Muscle layer of duodenum (tissue), 2 donors: ENCODE data around the gene TOR1AIP2.

Source experiments
- H3K27ac ChIP-seq: one replicate; pipeline ENCODE4 v1.7.0; 2013; ENCODE audit warnings: mild to moderate bottlenecking, low read length
- H3K27me3 ChIP-seq: one replicate; pipeline ENCODE4 v1.7.0; 2013; ENCODE audit warnings: low read depth, mild to moderate bottlenecking, control low read depth, low read length
- H3K36me3 ChIP-seq, 2 donors: one replicate each; pipeline ENCODE4 v1.7.0; 2013; ENCODE audit warnings: low read length in 2 of 2, control low read depth in 1 of 2, mild to moderate bottlenecking in 1 of 2; ENCODE audit not compliant: insufficient read depth in 2 of 2, control insufficient read depth in 1 of 2
- H3K4me1 ChIP-seq, 2 donors: one replicate each; pipeline ENCODE4 v1.7.0; 2013; ENCODE audit warnings: low read length in 2 of 2, mild to moderate bottlenecking in 2 of 2, control low read depth in 1 of 2, moderate library complexity in 1 of 2; ENCODE audit not compliant: insufficient read depth in 2 of 2, control insufficient read depth in 1 of 2
- H3K4me3 ChIP-seq, 2 donors: one replicate each; pipeline ENCODE4 v1.7.0; 2013; ENCODE audit warnings: low read length in 2 of 2, low read depth in 1 of 2, mild to moderate bottlenecking in 1 of 2
- H3K9me3 ChIP-seq, 2 donors: one replicate each; pipeline ENCODE4 v1.7.0; 2013; ENCODE audit warnings: low read length in 2 of 2, control low read depth in 1 of 2, mild to moderate bottlenecking in 1 of 2; ENCODE audit not compliant: control insufficient read depth in 1 of 2
- donor health status: healthy.

Gene TOR1AIP2

GRCh38 chr1:179822065-179822464 is 55.5 kb downstream of the TOR1AIP2 start:
- peaks cover 0 to 9% of the 10 kb centered on the region in 2 donors for H3K4me1 ChIP-seq
- H3K4me3 ChIP-seq, result no peak overlapping the region

DNA sequence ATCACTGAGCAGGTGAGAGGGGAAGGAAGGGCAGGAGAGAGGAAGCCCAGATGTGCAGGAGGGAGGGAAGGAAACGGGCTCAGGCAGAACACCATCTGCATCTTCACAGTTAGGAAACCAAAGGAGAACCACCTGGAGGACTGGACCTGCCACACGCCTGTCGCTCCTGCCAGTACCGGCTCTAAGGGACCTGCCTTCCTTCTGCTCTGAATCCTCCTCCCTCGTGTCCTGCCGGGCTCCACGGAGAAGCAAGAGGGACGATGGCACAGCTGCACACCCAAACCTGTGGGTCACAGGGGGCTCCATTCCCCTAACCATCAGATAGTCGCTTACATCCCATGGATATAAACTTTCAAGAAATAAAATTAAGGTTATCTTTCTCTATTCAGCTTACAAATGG is 56.1 kb downstream of the TOR1AIP2 start:
- Histone ChIP-seq H3K27ac (no peak overlapping the region), H3K36me3 (no peaks in the 10 kb centered on the region), H3K4me1 (peaks cover 0 to 11% of the 10 kb centered on the region in 2 donors), H3K4me3 (no peak overlapping the region), H3K27me3 (no peaks in the 10 kb centered on the region), H3K9me3 (no peaks in the 10 kb centered on the region)

More at GRCh38 chr1:179822065-179822464, 55.5 kb downstream of the TOR1AIP2 start:
- H3K36me3 ChIP-seq, result no peaks in the 10 kb centered on the region
- no peak overlapping the region for H3K27ac ChIP-seq
- no peaks in the 10 kb centered on the region for H3K9me3 ChIP-seq
- H3K27me3 ChIP-seq, result no peaks in the 10 kb centered on the region

DNA sequence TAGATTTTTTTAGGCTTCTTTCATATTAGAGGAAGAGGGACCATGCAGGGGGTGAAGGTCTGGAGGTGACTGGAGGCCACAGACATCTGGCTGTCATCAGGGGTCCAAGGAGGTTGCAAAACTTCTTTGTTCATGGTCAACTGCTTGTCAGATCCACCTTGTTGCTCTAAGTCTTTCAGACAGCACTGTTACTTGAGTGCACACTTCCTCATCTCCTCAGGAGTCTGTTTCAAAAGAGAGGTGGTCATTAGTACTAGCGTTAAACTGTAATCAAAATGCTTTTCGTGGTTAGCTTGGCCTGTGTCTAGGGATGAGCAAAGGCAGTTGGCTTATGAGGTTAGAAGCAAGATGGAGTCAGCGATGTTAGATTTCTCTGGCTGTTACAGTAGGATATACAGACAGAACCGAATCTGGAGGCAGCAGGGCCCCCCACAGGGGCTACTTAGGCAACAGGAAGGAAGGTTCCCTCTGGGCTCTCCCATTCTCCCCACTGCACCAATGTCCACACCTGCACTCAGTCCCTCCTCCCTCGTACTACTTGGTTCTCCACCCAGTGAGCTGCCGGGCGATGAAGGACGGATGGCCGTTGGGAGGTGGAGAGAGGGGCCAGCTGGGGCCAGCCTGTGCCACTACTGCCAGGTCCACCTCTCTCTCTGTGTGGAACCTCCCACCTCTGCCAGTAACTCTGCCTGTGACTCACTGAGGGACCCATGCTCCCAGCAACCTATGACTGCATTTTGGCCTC is 57.2 kb downstream of the TOR1AIP2 start:
- H3K4me1 ChIP-seq, result peaks cover 7 to 19% of the 10 kb centered on the region in 2 donors
- no peaks in the 10 kb centered on the region for H3K9me3 ChIP-seq
- no peak overlapping the region for H3K4me3 ChIP-seq
- H3K36me3 ChIP-seq, result no peaks in the 10 kb centered on the region
- H3K27ac ChIP-seq, result no peak overlapping the region
- H3K27me3 ChIP-seq, result no peaks in the 10 kb centered on the region

GRCh38 chr1:179818743-179819173 is 58.8 kb downstream of the TOR1AIP2 start:
- H3K27ac ChIP-seq, result no peak overlapping the region
- no peak overlapping the region for H3K4me3 ChIP-seq
- H3K9me3 ChIP-seq, result no peaks in the 10 kb centered on the region
- H3K27me3 ChIP-seq, result no peaks in the 10 kb centered on the region
- peaks cover 13 to 32% of the 10 kb centered on the region in 2 donors for H3K4me1 ChIP-seq
- H3K36me3 ChIP-seq, result no peaks in the 10 kb centered on the region

DNA sequence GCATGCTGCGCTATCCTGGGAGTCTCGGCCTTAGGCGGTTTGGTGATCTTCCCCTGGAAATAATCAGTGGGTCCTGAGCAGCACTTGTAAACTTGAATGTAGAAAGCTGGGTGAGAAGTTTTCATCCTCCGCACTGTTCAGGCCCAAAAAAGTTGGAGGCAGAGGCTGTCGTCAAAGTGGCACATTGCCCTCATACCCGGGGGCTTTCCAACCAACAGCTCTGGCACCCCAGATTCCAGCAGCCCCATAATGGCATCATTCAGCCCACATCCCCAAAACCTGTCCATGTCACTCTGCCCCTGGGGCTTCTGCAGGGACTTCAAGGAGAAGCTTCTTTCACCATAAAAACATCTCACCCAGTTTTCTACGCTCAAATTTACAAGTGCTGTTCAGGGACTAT is 59.3 kb downstream of the TOR1AIP2 start:
- Histone ChIP-seq H3K4me1 (peaks cover 13 to 32% of the 10 kb centered on the region in 2 donors), H3K9me3 (no peaks in the 10 kb centered on the region), H3K27me3 (no peaks in the 10 kb centered on the region), H3K36me3 (no peaks in the 10 kb centered on the region), H3K4me3 (no peak overlapping the region), H3K27ac (no peak overlapping the region)

DNA sequence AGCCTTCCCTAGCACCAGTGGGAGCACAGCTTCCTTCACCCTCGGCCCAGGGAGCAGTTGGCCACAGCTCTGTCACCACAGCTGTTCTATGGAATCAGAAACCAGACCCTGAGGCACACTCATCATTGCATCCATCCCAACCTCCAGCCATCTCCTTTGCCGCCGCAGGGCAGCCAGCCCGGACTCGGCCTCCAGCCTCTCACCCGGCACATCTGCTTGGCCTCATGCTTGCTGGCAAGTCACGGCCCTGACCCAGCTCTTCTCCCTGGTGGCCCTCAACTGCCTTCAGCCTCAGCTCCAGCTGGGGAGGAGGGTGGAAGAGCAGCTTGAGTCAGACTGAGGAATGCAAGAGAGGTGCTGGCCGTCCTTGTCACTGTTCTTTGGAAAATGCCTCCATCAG is 59.8 kb downstream of the TOR1AIP2 start:
- Histone ChIP-seq H3K27ac (no peak overlapping the region), H3K9me3 (no peaks in the 10 kb centered on the region), H3K27me3 (no peaks in the 10 kb centered on the region), H3K4me1 (peaks cover 13 to 32% of the 10 kb centered on the region in 2 donors), H3K4me3 (no peak overlapping the region), H3K36me3 (no peaks in the 10 kb centered on the region)

DNA sequence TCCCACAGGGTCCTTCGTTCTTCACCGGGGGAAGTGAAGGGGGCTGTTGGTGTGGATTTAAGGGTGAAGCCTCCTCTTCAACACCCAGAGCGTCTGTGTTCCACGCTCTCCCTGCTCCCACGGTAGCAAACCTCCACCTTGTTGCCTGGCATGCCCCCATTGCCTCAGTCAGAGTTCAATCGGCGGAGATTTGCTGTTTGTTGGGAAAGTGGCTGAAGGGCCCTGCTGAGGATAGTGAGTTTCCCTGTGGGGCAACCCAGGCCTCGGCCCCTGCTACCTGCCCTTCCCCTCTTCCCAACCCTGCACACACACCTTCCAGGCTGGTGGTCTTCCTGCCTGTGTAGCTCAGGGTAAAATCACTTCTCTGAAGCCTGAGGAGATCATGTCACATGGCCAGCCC is 60.5 kb downstream of the TOR1AIP2 start:
- Histone ChIP-seq H3K36me3 (no peaks in the 10 kb centered on the region), H3K27me3 (no peaks in the 10 kb centered on the region), H3K4me3 (no peak overlapping the region), H3K9me3 (no peaks in the 10 kb centered on the region), H3K4me1 (peaks cover 13 to 32% of the 10 kb centered on the region in 2 donors), H3K27ac (no peak overlapping the region)

DNA sequence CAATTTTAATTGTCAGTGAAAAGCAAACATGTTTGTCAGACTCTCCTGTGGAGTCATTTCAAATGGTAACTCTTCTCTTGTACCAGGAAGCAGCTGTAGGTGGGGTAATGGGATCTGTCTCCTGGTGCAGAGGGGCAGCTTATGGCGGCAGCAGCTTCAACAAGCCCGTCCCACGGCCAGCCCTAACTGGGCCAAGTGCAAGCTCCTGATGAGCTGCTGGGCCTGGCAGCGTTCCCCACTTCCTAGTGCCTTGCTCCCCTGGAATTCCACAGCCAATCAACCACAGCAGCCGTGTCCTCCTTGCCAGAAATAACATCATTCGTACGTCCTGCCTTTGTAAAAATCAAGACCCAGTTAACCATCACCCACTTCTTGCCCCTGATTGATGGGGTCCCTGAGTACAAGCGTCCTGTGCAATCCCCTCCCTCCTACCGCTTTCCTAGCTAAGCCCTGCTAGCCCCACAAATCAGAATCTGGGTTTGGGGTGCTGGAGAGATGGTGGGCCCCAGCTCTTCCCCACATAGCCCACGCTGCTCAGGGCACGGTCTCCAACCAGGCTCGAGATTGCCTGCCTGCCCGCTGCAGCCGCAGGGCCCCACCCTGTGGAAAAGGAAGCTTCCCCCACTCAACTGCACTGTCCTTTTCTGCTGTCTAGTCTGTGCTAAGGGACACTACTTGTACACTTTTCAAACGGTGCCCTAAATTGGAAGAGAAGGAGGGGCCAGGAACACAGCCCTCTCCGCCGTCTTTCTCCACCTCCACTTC is 61.2 kb downstream of the TOR1AIP2 start:
- no peaks in the 10 kb centered on the region for H3K27me3 ChIP-seq
- no peaks in the 10 kb centered on the region for H3K9me3 ChIP-seq
- H3K4me3 ChIP-seq, result no peak overlapping the region
- H3K27ac ChIP-seq, result no peak overlapping the region
- H3K36me3 ChIP-seq, result no peaks in the 10 kb centered on the region
- H3K4me1 ChIP-seq, result peaks cover 13 to 32% of the 10 kb centered on the region in 2 donors

DNA sequence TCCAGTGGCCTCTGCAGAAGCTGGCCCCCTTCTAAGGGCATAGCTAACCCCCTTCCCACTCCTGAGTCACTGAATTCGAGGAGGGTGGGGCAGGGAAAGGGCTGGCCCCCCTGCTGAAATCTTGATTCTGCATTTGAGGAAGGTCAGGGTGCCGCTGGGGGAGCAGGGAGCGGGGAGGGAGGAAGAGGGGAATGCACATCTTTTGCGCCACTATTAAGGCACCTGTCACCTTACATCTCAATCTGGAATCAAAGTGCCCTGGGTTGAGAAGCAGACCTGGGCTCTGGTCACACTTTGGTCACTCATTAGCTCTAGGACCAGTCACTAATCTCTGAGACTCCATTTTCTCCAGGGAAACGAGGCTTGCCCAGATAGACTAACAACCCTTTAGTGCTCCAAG is 62.0 kb downstream of the TOR1AIP2 start:
- no peaks in the 10 kb centered on the region for H3K36me3 ChIP-seq
- H3K4me3 ChIP-seq, result peak overlapping the region; percentile 67 to 78
- H3K27me3 ChIP-seq, result no peaks in the 10 kb centered on the region
- H3K27ac ChIP-seq, result no peak overlapping the region
- H3K4me1 ChIP-seq, result peaks cover 13 to 32% of the 10 kb centered on the region in 2 donors
- H3K9me3 ChIP-seq, result no peaks in the 10 kb centered on the region

DNA sequence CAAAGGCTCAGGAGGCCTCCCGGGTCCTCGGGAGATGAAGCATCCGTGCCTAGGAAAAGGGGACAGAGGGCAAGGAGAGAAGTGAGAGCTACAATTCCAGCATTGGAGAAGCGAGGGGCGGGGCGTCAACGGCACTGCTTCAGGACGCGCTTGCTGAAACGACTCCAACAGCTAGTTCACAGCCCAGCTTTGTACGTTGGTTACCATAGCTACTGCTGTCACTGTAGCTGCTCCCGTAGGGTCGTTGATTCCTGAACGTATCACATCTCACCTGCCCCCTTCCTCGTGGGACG is 63.1 kb downstream of the TOR1AIP2 start:
- H3K27me3 ChIP-seq, result no peaks in the 10 kb centered on the region
- H3K27ac ChIP-seq, result no peak overlapping the region
- H3K4me1 ChIP-seq, result peaks cover 13 to 35% of the 10 kb centered on the region in 2 donors
- peak overlapping the region; percentile 67 to 78 for H3K4me3 ChIP-seq
- H3K9me3 ChIP-seq, result no peaks in the 10 kb centered on the region
- no peaks in the 10 kb centered on the region for H3K36me3 ChIP-seq

DNA sequence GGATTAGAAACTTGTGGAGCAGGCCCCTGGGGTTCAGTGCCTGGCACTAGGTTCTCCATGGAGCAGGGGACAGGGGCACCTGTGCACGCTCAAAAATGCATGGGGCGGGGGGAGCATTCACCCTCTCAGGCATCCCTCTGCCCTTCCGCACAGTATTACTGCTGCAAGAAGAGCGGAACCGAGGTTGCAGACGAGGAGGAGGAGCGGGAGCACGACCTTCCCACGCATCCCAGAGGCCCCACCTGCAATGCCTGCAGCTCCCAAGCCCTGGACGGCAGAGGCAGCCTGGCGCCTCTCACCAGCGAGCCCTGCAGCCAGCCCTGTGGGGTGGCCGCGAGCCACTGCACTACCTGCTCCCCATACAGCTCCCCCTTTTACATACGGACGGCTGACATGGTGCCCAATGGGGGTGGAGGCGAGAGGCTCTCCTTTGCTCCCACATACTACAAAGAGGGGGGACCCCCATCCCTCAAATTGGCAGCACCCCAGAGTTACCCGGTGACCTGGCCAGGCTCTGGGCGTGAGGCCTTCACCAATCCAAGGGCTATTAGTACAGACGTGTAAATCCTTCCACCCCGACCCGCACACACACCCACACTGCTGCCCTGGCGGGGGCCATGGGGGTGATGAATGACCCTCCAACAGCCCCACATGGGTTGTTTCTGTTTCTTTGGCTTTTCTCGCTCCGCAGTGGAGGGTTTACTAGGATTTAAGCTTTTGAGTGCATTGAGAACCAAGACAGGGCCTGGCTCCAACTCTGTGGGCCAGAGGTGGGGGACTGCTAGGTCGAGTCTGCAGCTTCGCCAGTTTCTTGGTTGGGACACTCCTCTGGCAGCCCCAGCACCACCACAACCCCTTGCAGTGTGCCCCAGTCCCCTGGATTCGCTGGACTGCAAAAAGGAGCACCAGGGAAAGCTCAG is 63.7 kb downstream of the TOR1AIP2 start:
- Histone ChIP-seq H3K9me3 (no peaks in the 10 kb centered on the region), H3K4me3 (peak overlapping the region; percentile 67 to 78), H3K4me1 (peaks cover 13 to 37% of the 10 kb centered on the region in 2 donors), H3K36me3 (no peaks in the 10 kb centered on the region), H3K27me3 (no peaks in the 10 kb centered on the region), H3K27ac (no peak overlapping the region)
